ENCODE results near the gene HDAC11.

Gene HDAC11

DNA sequence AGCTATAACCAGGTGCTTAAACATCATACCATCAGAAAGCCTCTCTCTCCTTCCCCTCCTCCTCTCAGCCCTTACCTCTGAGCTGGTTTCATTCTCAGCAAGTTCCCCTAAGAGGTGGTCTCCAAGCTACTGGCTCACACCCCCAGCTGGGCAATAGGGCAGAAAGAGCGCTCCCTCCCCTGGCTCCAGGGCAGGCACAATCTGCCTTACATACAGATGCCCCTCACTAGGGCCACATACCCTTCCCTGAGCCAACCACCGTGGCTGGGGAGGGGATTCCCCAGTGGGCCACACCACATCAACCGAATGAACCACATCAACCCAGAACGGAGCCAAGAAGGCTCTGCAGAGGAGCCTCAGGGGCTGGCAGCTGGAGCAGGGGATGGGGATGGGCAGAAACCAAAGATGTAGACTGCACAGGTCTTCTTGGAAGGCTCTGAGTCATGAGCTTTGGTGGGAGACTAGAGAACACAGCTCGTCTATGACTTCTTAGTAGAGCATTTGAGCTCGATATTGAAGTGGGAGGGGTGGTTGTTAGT is 64.3 kb downstream of the HDAC11 start:
- peak; percentile 16 for DNase-seq (ENCODE audit: low read depth)

- DNase-seq (ENCODE audit: low read depth): no peak
These were observed 65.0 kb downstream of the HDAC11 start for GRCh38 chr3:13544951-13545651.

- no peak for DNase-seq (ENCODE audit: low read depth)
These were observed 65.9 kb downstream of the HDAC11 start for GRCh38 chr3:13545952-13546454.

GRCh38 chr3:13546667-13547171 is 66.6 kb downstream of the HDAC11 start:
- no peak for DNase-seq (ENCODE audit: low read depth)

GRCh38 chr3:13547591-13548371 is 67.7 kb downstream of the HDAC11 start:
- DNase-seq (ENCODE audit: low read depth): no peak

DNA sequence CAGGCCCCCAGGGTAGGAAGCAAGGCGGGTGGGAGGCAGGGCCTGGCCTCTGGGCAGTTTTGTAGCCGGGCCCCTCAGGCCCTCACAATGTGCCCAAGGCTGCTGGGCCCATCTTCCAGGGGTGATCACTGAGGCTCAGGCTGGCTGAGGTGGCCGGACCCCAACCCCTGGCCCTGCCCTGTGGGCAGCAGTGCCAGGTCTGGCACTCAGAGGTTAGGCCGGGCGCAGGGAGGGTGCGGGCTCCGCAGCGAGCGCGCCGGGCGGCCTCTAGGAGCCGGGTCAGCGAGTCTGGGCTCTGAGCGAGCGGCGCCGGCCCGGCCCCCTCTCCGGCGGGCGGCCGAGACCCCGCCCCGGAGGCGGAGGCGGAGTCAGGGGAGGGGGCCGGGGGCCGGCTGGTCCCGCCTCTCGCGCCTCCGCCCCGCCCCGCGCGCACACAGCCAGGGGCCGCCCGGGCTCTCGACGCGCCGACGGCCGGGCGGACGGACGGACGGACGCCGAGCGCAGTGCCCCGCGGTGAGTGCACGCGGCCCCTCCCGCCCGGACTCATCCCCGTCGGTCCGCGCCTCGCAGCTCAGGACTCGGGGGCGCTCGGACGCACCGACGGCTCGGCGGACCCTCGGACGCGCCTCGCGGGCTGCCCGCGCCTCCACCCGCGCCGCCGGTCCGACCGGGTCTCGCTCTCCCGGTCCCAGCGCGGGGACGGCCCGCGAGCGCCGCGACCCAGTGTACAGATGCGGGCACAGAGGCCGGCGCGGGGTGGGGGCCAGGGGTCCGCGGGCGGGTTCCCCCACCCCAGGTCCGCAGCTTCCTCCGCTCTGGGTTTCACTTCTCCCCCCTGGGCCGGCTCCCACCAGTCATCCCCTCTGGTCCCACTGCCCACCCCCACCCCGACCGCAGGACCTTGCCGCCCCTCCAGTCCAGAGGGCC is 68.9 kb downstream of the HDAC11 start, which contains the start of gene FBLN2:
Gene FBLN2, plus strand, starts transcription at position 430 of the 927 bp plus-strand sequence. CDS start 21,231 bp downstream, outside the sequence.
- no peak for DNase-seq (ENCODE audit: low read depth)

DNA sequence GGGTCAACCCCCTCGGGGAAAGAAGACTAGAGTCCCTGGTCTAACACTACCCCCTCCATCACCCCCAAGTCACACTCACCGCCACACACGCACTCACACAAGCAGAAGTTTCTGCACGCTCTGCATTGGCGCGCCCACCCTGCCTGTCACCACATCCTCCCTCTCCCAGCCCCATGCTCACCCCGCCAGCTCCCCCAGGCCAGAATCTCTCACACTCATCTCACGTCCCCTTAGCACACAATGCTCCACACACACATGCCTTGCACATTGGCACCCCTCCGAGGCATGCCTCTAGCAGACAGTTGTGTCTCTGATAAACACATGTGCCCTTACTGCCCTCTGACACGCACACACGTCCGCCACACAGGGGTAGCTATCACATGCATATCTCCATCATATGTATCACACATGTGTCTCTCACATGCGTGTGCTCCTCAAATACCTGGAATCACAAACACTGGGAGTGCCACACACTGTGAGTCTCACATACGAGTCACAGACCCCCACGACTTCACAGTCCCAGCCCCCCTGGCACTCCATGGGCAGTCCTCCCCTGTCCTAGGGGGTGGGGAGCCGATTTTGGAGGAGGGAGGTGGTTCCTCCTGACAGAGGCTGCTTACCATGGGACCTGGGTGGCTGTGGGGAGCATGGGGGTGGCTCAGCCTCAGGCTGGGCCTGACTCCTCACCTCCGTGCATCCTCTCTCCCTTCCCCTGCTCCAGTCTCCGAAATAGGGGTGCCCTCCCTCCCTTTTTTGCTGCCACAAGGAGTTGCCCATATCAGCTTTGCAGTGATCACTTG is 69.7 kb downstream of the HDAC11 start:
- no peak for DNase-seq (ENCODE audit: low read depth)

DNA sequence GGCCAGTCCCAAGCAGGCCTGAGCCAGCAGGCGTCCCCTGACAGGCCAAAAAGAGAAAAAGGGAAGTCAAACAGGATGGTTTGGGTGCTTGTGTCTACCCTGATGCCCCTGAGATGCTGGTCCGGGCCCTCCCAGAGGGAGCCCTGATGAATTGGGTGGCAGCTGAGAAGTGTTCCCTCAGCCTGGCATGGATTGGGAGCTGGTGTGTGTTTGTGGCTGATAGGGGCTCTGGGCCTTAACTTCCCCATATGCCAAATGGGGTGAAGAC is 70.3 kb downstream of the HDAC11 start:
- DNase-seq (ENCODE audit: low read depth): no peak

- DNase-seq (ENCODE audit: low read depth): no peak
These were observed 70.8 kb downstream of the HDAC11 start for GRCh38 chr3:13550791-13551360.

- DNase-seq (ENCODE audit: low read depth): no peak
These were observed 72.9 kb downstream of the HDAC11 start for GRCh38 chr3:13552857-13553652.

DNA sequence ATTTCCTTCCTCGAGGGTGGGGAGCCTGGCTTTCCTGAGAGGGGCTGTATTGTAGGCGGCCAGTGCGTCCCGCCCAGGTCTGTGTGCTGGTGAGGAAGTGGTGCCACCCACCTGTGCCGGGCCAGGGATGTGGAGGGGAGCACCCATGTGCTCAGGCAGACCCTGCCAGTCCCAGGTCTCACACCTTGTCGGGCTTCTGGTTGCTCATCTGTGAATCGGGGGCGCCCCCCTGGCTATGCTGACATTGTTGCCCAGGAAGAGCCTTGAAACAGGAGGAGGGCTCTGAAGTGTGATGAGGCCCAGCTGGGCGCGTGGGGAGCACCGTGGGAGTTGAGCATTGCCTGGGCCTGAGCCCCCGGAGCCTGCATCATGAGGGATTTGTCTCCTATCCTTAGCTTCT is 73.6 kb downstream of the HDAC11 start:
- DNase-seq (ENCODE audit: low read depth): no peak

DNA sequence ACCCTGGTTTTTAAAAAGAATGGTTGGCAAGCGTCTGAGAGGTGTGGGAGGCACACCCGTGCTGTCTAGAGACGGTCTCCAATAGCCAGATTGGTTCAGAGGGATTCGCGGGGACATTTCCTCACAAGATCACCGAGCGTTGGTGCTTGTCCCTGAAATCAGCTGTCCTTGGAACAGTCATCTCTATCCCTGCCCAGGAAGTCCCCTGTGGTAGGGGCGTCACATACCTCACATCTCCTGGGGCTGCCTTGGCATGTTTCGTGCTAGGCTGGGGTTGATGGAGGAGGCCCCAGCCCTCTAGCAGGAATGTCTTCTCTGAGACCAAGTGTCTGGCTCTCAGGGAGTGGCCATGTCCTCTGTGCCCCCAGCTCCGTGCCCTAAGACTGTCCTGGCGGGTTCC is 75.6 kb downstream of the HDAC11 start:
- no peak for DNase-seq (ENCODE audit: low read depth)
